H9 (cell line): ENCODE measurements around the gene PPARA. TPM values are rescaled to one million over a fixed set of nuclear protein-coding genes. Genes with fewer than 3 reads are reported as not detected.

Experiments
- DNase-seq: peaks from one replicate; pipeline ENCODE4 v3.0.0-alpha.2; 2017
- H2AFZ ChIP-seq: one replicate; pipeline ENCODE4 v1.6.1; 2013; ENCODE audit warnings: mild to moderate bottlenecking, low read length, control low read depth, moderate library complexity
- H2AK5ac ChIP-seq: 2 replicates; pipeline ENCODE4 v1.6.1; 2013; ENCODE audit warnings: low read length, control low read depth, mixed read lengths; ENCODE audit not compliant: insufficient read length
- H2BK120ac ChIP-seq: one replicate; pipeline ENCODE4 v1.6.1; 2013; ENCODE audit warnings: low read depth, mild to moderate bottlenecking, low read length, control low read depth, inconsistent platforms; ENCODE audit not compliant: poor library complexity, severe bottlenecking
- H2BK12ac ChIP-seq: 2 replicates; pipeline ENCODE4 v1.6.1; 2013; ENCODE audit warnings: low read length, control low read depth, mixed read lengths, low read depth; ENCODE audit not compliant: insufficient read length
- H2BK15ac ChIP-seq: 2 replicates; pipeline ENCODE4 v1.6.1; 2013; ENCODE audit warnings: low read depth, low read length, control low read depth
- H2BK20ac ChIP-seq: one replicate; pipeline ENCODE4 v1.6.1; 2013; ENCODE audit warnings: low read depth, mild to moderate bottlenecking, low read length, control low read depth, inconsistent platforms; ENCODE audit not compliant: poor library complexity, severe bottlenecking
- H2BK5ac ChIP-seq: 2 replicates; pipeline ENCODE4 v1.6.1; 2013; ENCODE audit warnings: low read length, control low read depth, mixed read lengths; ENCODE audit not compliant: insufficient read length
- H3K14ac ChIP-seq: 2 replicates; pipeline ENCODE4 v1.6.1; 2013; ENCODE audit warnings: low read length, control low read depth; ENCODE audit not compliant: insufficient read depth
- H3K18ac ChIP-seq: 2 replicates; pipeline ENCODE4 v1.6.1; 2013; ENCODE audit warnings: low read depth, mild to moderate bottlenecking, mixed read lengths, low read length, control low read depth; ENCODE audit not compliant: insufficient read length
- H3K23ac ChIP-seq: 2 replicates; pipeline ENCODE4 v1.6.1; 2013; ENCODE audit warnings: low read length, control low read depth, mixed read lengths, low read depth; ENCODE audit not compliant: insufficient read length
- H3K23me2 ChIP-seq: 2 replicates; pipeline ENCODE4 v1.6.1; 2013; ENCODE audit warnings: low read depth, mild to moderate bottlenecking, mixed read lengths, low read length, control low read depth; ENCODE audit not compliant: insufficient read length, poor library complexity, severe bottlenecking
- H3K27ac ChIP-seq: 2 replicates; pipeline ENCODE4 v1.5.1; 2013; ENCODE audit warnings: low read length, control low read depth, mixed read lengths, low read depth; ENCODE audit not compliant: insufficient read length
- H3K27me3 ChIP-seq: 2 replicates; pipeline ENCODE4 v1.6.1; 2013; ENCODE audit warnings: low read length, control low read depth, inconsistent platforms; ENCODE audit not compliant: insufficient read depth
- H3K4ac ChIP-seq: 2 replicates; pipeline ENCODE4 v1.6.1; 2013; ENCODE audit warnings: low read depth, mild to moderate bottlenecking, control low read depth, inconsistent platforms, low read length, moderate library complexity
- H3K4me1 ChIP-seq: 2 replicates; pipeline ENCODE4 v1.6.1; 2013; ENCODE audit warnings: low read length, control low read depth, inconsistent platforms; ENCODE audit not compliant: insufficient read depth
- H3K4me2 ChIP-seq: 2 replicates; pipeline ENCODE4 v1.6.1; 2013; ENCODE audit warnings: low read length, control low read depth, mixed read lengths; ENCODE audit not compliant: insufficient read length, insufficient read depth
- H3K56ac ChIP-seq: 2 replicates; pipeline ENCODE4 v1.6.1; 2013; ENCODE audit warnings: low read depth, mild to moderate bottlenecking, mixed read lengths, low read length, control low read depth; ENCODE audit not compliant: insufficient read length
- H3K79me1 ChIP-seq: 2 replicates; pipeline ENCODE4 v1.6.1; 2013; ENCODE audit warnings: low read depth, mild to moderate bottlenecking, moderate library complexity, low read length, control low read depth, inconsistent platforms; ENCODE audit not compliant: insufficient read depth, poor library complexity, severe bottlenecking
- H3K79me2 ChIP-seq: 2 replicates; pipeline ENCODE4 v1.6.1; 2013; ENCODE audit warnings: low read length, control low read depth, inconsistent platforms; ENCODE audit not compliant: insufficient read depth
- H3K9ac ChIP-seq: 2 replicates; pipeline ENCODE4 v1.6.1; 2013; ENCODE audit warnings: low read length, control low read depth, mixed read lengths; ENCODE audit not compliant: insufficient read length; ENCODE audit errors: extremely low read depth
- H3K9me3 ChIP-seq: one replicate; pipeline ENCODE4 v1.6.1; 2013; ENCODE audit warnings: low read depth, low read length, inconsistent platforms; ENCODE audit not compliant: control insufficient read depth
- H3T11ph ChIP-seq: one replicate; pipeline ENCODE4 v1.6.1; 2013; ENCODE audit warnings: mild to moderate bottlenecking, low read length, control low read depth, inconsistent platforms
- H4K20me1 ChIP-seq: one replicate; pipeline ENCODE4 v1.6.1; 2013; ENCODE audit not compliant: control insufficient read depth, insufficient read length, insufficient read depth
- H4K5ac ChIP-seq: 2 replicates; pipeline ENCODE4 v1.6.1; 2013; ENCODE audit warnings: low read depth, mild to moderate bottlenecking, mixed read lengths, low read length, control low read depth; ENCODE audit not compliant: insufficient read length
- H4K8ac ChIP-seq: replicated peaks from 2 replicates; pipeline ENCODE4 v1.6.1; 2013; ENCODE audit warnings: low read length, control low read depth, mixed read lengths, low read depth; ENCODE audit not compliant: insufficient read length
- H4K91ac ChIP-seq: 2 replicates; pipeline ENCODE4 v1.6.1; 2013; ENCODE audit warnings: low read depth, mild to moderate bottlenecking, moderate library complexity, mixed read lengths, low read length, control low read depth; ENCODE audit not compliant: insufficient read length
- H3K27ac Mint-ChIP-seq, 3 experiments: 2 replicates in 2 of 3; 3 replicates in 1 of 3; pipeline ENCODE4 v1.8.0; 2020 to 2021; ENCODE audit warnings: mixed read lengths in 3 of 3, mild to moderate bottlenecking in 1 of 3, moderate library complexity in 1 of 3
- H3K27me3 Mint-ChIP-seq: 2 replicates; pipeline ENCODE4 v1.8.0; 2021; ENCODE audit warnings: low read depth, mild to moderate bottlenecking, moderate library complexity, mixed read lengths
- H3K36me3 Mint-ChIP-seq, 3 experiments: 2 replicates in 2 of 3; 3 replicates in 1 of 3; pipeline ENCODE4 v1.8.0; 2020 to 2021; ENCODE audit warnings: low read depth in 3 of 3, mixed read lengths in 3 of 3; ENCODE audit not compliant: insufficient read depth in 1 of 3
- H3K4me1 Mint-ChIP-seq, 2 experiments: 2 replicates each; pipeline ENCODE4 v1.8.0; 2020; ENCODE audit warnings: mixed read lengths in 2 of 2
- H3K4me3 Mint-ChIP-seq, 2 experiments: 2 replicates in 1 of 2; 3 replicates in 1 of 2; pipeline ENCODE4 v1.8.0; 2020 to 2021; ENCODE audit warnings: mild to moderate bottlenecking in 2 of 2, mixed read lengths in 2 of 2, moderate library complexity in 1 of 2
- H3K9me3 Mint-ChIP-seq, 2 experiments: 2 replicates in 1 of 2; 3 replicates in 1 of 2; pipeline ENCODE4 v1.8.0; 2020; ENCODE audit warnings: mild to moderate bottlenecking in 2 of 2, mixed read lengths in 2 of 2, moderate library complexity in 1 of 2
- WGBS: extraction: QIAGEN DNeasy Blood & Tissue Kit; methylation state at CpG from one replicate; pipeline ENCODE4 v1.1.7; 2013; ENCODE audit warnings: missing lambda C conversion rate, low lambda C conversion rate, mixed read lengths; ENCODE audit not compliant: insufficient read length; ENCODE audit errors: extremely low coverage; 5-methylcytosine and 5-hydroxymethylcytosine counted together
- total RNA-seq: library from RNA; stranded (reverse); gene quantifications from 2 replicates; pipeline ENCODE4 v1.2.1, GENCODE V29; 2021
- TF ChIP-seq, protein P1 (sequence below): fragments of 200-600 bp; sonication (generic); conservative IDR thresholded peaks from 3 replicates; pipeline ENCODE4 v1.8.0; 2021; ENCODE audit warnings: antibody characterized with exemption, mild to moderate bottlenecking

The PPARA gene
- total RNA-seq, 1 experiment from 2014 or later, result 7.3 TPM

DNA sequence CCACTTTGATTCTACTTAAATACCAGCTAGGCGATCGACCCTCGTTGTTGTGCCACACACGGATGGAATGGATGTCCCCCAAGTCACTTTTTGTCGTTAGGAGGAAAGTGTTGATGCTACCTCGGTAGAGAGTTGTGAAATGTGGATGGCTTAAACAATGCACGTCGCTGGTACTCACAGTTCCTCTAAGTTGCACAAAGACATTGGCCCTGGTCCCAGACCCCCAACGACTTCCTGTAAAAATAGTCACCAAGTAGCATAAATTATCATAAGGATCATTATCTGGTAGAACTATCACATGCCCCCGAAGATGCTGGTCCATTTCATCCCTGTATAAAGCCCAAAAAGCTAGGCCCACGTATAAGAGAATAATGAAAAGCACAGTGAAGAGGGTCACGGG lies 109.0 kb downstream of the PPARA start:
- H3K4me3 Mint-ChIP-seq, result no peak overlapping the region
- Histone ChIP-seq H2BK20ac (no peak overlapping the region), H4K8ac (no peak overlapping the region), H3K4me2 (no peak overlapping the region), H2BK5ac (no peak overlapping the region), H3K27ac (no peak overlapping the region), H3K9ac (no peak overlapping the region), H3K4me1 (no peaks in the 10 kb centered on the region), H3K9me3 (no peaks in the 10 kb centered on the region), H3T11ph (no peak overlapping the region), H2BK12ac (no peak overlapping the region), H3K23ac (no peak overlapping the region), H2AK5ac (no peak overlapping the region), H2BK120ac (no peak overlapping the region), H4K5ac (no peak overlapping the region), H3K23me2 (no peaks in the 10 kb centered on the region), H4K20me1 (no peaks in the 10 kb centered on the region), H3K27me3 (peaks cover 18% of the 10 kb centered on the region; the same call in 1 of the 2 replicates), H3K14ac (no peak overlapping the region), H3K56ac (no peak overlapping the region), H4K91ac (no peak overlapping the region), H3K79me1 (no peaks in the 10 kb centered on the region), H2BK15ac (no peak overlapping the region), H3K79me2 (no peaks in the 10 kb centered on the region), H3K18ac (no peak overlapping the region), H2AFZ (no peak overlapping the region), H3K4ac (no peak overlapping the region)
- H3K4me1 Mint-ChIP-seq, result no peaks in the 10 kb centered on the region
- H3K9me3 Mint-ChIP-seq, result peaks cover 18 to 68% of the 10 kb centered on the region in 2 experiments
- peaks cover 78% of the 10 kb centered on the region for H3K27me3 Mint-ChIP-seq
- DNase-seq, result no peak
- H3K27ac Mint-ChIP-seq, result no peak overlapping the region; a peak in 1 of 7 replicates
- peaks cover 5 to 29% (median 8%) of the 10 kb centered on the region in 3 experiments for H3K36me3 Mint-ChIP-seq
- TF ChIP-seq, protein P1, sequence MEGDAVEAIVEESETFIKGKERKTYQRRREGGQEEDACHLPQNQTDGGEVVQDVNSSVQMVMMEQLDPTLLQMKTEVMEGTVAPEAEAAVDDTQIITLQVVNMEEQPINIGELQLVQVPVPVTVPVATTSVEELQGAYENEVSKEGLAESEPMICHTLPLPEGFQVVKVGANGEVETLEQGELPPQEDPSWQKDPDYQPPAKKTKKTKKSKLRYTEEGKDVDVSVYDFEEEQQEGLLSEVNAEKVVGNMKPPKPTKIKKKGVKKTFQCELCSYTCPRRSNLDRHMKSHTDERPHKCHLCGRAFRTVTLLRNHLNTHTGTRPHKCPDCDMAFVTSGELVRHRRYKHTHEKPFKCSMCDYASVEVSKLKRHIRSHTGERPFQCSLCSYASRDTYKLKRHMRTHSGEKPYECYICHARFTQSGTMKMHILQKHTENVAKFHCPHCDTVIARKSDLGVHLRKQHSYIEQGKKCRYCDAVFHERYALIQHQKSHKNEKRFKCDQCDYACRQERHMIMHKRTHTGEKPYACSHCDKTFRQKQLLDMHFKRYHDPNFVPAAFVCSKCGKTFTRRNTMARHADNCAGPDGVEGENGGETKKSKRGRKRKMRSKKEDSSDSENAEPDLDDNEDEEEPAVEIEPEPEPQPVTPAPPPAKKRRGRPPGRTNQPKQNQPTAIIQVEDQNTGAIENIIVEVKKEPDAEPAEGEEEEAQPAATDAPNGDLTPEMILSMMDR, result no peak
- no CpG with 5 or more reads among the region's 12 CpGs for WGBS
